Measurements from ENCODE around the gene PLPP1.

DNA sequence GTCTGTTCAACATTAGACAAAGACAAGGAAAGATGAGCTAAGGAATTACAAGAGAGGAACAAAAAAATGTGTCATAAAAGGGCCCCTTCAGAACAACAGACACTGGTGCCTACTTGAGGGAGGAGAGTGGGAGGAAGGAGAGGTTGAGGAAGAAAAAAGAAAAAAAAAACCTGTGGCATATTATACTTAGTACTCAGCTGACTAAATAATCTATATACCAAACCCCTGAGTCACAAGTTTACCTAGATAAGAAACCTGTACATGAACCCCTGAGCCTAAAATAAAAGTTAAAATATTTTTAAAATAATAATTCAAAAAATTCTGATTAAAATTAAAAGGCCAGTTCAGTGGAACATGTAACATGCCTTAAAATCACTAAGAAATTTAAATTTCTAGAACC lies 119.7 kb downstream of the PLPP1 start:
- TF ChIP-seq GATA2 (IDR thresholded peaks at IDR 0.05; ENCODE audit: low read depth, low read length) (no peak), GATA3 (IDR thresholded peaks at IDR 0.05; ENCODE audit: low read depth, low read length) (no peak)

Data from SH-SY5Y (cell line).